Right lobe of liver (tissue), 4 donors: ENCODE results near the gene FHIP1A.

Source experiments
- CTCF ChIP-seq, 4 donors: fragments of 200-600 bp in 3 of 4; fragments of 450-650 bp in 1 of 4; IDR thresholded peaks; one replicate each; pipeline versions ENCODE4 v1.5.1 to v1.8.0; 2016 to 2022; ENCODE audit warnings: antibody characterized with exemption in 4 of 4, mild to moderate bottlenecking in 2 of 4
- POLR2A ChIP-seq: fragments of 450-650 bp; IDR thresholded peaks from one replicate; pipeline ENCODE4 v1.6.1; 2017; ENCODE audit warnings: antibody characterized with exemption, mild to moderate bottlenecking
- donor health status: DM: no; HTN: no; CAD: no.
- donor health status: DM: no; HTN: no; CAD: no.
- donor health status: DM: no; HTN: yes; CAD: no.

- TF ChIP-seq CTCF (IDR thresholded peaks at IDR 0.05) (no peak), POLR2A (no peak)
Observed at GRCh38 chr4:151407018-151407417, 2.0 kb upstream of the FHIP1A start.
